Ishikawa (cell line): ENCODE results near the gene CEP78.

Experiments
- EP300 ChIP-seq: IDR thresholded peaks from 2 replicates; pipeline ENCODE4 v1.6.1; 2012; ENCODE audit warnings: borderline replicate concordance
- NFIC ChIP-seq: IDR thresholded peaks from 2 replicates; pipeline ENCODE4 v1.6.1; 2012
- RAD21 ChIP-seq: IDR thresholded peaks from 2 replicates; pipeline ENCODE4 v1.6.1; 2012; ENCODE audit warnings: low read depth
- TAF1 ChIP-seq: IDR thresholded peaks from 2 replicates; pipeline ENCODE4 v1.6.1; 2012; ENCODE audit warnings: low read depth, mild to moderate bottlenecking
- TCF12 ChIP-seq: IDR thresholded peaks from 2 replicates; pipeline ENCODE4 v1.6.1; 2012; ENCODE audit warnings: low read depth
- TEAD4 ChIP-seq: IDR thresholded peaks from 2 replicates; pipeline ENCODE4 v1.6.1; 2012
- YY1 ChIP-seq: IDR thresholded peaks from 2 replicates; pipeline ENCODE4 v1.6.1; 2012; ENCODE audit warnings: low read depth
- ZBTB7A ChIP-seq: IDR thresholded peaks from 2 replicates; pipeline ENCODE4 v1.6.1; 2012; ENCODE audit warnings: low read depth
- TF ChIP-seq, protein P1 (sequence below): IDR thresholded peaks from 2 replicates; pipeline ENCODE4 v1.6.1; 2012
- TF ChIP-seq, protein P2 (sequence below): IDR thresholded peaks from 2 replicates; pipeline ENCODE4 v1.6.1; 2012; ENCODE audit warnings: low read depth, mild to moderate bottlenecking

GRCh38 chr9:78243130-78243529 lies 7.3 kb downstream of the CEP78 start:
- TF ChIP-seq TAF1 (no peak), TCF12 (no peak), RAD21 (no peak), ZBTB7A (no peak), EP300 (no peak), YY1 (no peak), TEAD4 (no peak), NFIC (no peak)
- TF ChIP-seq, protein P1, sequence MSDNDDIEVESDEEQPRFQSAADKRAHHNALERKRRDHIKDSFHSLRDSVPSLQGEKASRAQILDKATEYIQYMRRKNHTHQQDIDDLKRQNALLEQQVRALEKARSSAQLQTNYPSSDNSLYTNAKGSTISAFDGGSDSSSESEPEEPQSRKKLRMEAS = no peak
- TF ChIP-seq, protein P2, sequence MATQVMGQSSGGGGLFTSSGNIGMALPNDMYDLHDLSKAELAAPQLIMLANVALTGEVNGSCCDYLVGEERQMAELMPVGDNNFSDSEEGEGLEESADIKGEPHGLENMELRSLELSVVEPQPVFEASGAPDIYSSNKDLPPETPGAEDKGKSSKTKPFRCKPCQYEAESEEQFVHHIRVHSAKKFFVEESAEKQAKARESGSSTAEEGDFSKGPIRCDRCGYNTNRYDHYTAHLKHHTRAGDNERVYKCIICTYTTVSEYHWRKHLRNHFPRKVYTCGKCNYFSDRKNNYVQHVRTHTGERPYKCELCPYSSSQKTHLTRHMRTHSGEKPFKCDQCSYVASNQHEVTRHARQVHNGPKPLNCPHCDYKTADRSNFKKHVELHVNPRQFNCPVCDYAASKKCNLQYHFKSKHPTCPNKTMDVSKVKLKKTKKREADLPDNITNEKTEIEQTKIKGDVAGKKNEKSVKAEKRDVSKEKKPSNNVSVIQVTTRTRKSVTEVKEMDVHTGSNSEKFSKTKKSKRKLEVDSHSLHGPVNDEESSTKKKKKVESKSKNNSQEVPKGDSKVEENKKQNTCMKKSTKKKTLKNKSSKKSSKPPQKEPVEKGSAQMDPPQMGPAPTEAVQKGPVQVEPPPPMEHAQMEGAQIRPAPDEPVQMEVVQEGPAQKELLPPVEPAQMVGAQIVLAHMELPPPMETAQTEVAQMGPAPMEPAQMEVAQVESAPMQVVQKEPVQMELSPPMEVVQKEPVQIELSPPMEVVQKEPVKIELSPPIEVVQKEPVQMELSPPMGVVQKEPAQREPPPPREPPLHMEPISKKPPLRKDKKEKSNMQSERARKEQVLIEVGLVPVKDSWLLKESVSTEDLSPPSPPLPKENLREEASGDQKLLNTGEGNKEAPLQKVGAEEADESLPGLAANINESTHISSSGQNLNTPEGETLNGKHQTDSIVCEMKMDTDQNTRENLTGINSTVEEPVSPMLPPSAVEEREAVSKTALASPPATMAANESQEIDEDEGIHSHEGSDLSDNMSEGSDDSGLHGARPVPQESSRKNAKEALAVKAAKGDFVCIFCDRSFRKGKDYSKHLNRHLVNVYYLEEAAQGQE = no peak
